IMR-90 (cell line): Measurements from ENCODE around the gene GTF2A2. TPM values are rescaled to one million over a fixed set of nuclear protein-coding genes. Genes with fewer than 3 reads are reported as not detected.

Experiments
- ATAC-seq: fragments of 200-7000 bp; cut with Tn5 transposase; 2 replicates; pipeline ENCODE4 v1.9.1; 2020; ENCODE audit warnings: low read depth, mild to moderate bottlenecking, moderate library complexity
- BruUV-seq: library from RNA; stranded (reverse); fragments of 400-500 nt; replicated peaks from 2 replicates; lab custom pipeline; 2021; lab: Mats Ljungman, UMichigan
- CTCF ChIA-PET: fragments of 300-600 bp; formaldehyde crosslinking; extraction: SDS; loops from one replicate; lab custom pipeline; 2021; ENCODE audit warnings: antibody characterized with exemption; lab: Yijun Ruan, JAX
- POLR2A ChIA-PET: fragments of 300-600 bp; sonication (Branson Sonifier 250); formaldehyde crosslinking; loops from one replicate; lab custom pipeline; 2022; ENCODE audit warnings: antibody characterized with exemption; ENCODE audit not compliant: unreplicated experiment; lab: Charles Lee
- DNase-seq: peaks from one replicate; pipeline ENCODE4 v3.0.0; 2013
- H2AFZ ChIP-seq: replicated peaks from 2 replicates; pipeline ENCODE3; 2013; ENCODE audit warnings: low read length, mild to moderate bottlenecking; ENCODE audit not compliant: poor library complexity
- H2AK5ac ChIP-seq: 2 replicates; pipeline ENCODE4 v1.6.1; 2013; ENCODE audit warnings: low read depth, low read length, inconsistent platforms
- H2AK9ac ChIP-seq: replicated peaks from 2 replicates; pipeline ENCODE3; 2013; ENCODE audit warnings: mild to moderate bottlenecking, low read depth, low read length, moderate library complexity; ENCODE audit not compliant: poor library complexity
- H2BK120ac ChIP-seq: 2 replicates; pipeline ENCODE4 v1.6.1; 2013; ENCODE audit warnings: low read depth, low read length, inconsistent platforms
- H2BK15ac ChIP-seq: 3 replicates; pipeline ENCODE4 v1.6.1; 2013; ENCODE audit warnings: low read depth, low read length, inconsistent platforms
- H2BK20ac ChIP-seq: 2 replicates; pipeline ENCODE4 v1.6.1; 2013; ENCODE audit warnings: low read depth, mild to moderate bottlenecking, inconsistent platforms, low read length, moderate library complexity
- H2BK5ac ChIP-seq: 2 replicates; pipeline ENCODE4 v1.6.1; 2013; ENCODE audit warnings: mild to moderate bottlenecking, low read depth, low read length, inconsistent platforms; ENCODE audit not compliant: poor library complexity, severe bottlenecking
- H3K14ac ChIP-seq: replicated peaks from 2 replicates; pipeline ENCODE4 v1.6.1; 2013; ENCODE audit warnings: low read depth, low read length, inconsistent platforms
- H3K18ac ChIP-seq: 2 replicates; pipeline ENCODE4 v1.6.1; 2013; ENCODE audit warnings: low read depth, low read length, control low read depth
- H3K23ac ChIP-seq: 2 replicates; pipeline ENCODE4 v1.6.1; 2013; ENCODE audit warnings: low read depth, low read length, inconsistent platforms
- H3K27ac ChIP-seq: 2 replicates; pipeline ENCODE4 v1.5.1; 2013; ENCODE audit warnings: mild to moderate bottlenecking, control low read depth, low read length; ENCODE audit not compliant: insufficient read depth
- H3K27me3 ChIP-seq: 2 replicates; pipeline ENCODE4 v1.6.1; 2013; ENCODE audit warnings: low read length; ENCODE audit not compliant: control insufficient read depth, insufficient read depth
- H3K36me3 ChIP-seq: 2 replicates; pipeline ENCODE4 v1.6.1; 2013; ENCODE audit warnings: low read length, mixed read lengths; ENCODE audit not compliant: control insufficient read depth, insufficient read depth
- H3K4ac ChIP-seq: 2 replicates; pipeline ENCODE4 v1.6.1; 2013; ENCODE audit warnings: low read depth, low read length, inconsistent platforms
- H3K4me1 ChIP-seq: 2 replicates; pipeline ENCODE4 v1.6.1; 2013; ENCODE audit warnings: low read length, mixed read lengths; ENCODE audit not compliant: control insufficient read depth, insufficient read depth
- H3K4me2 ChIP-seq: 2 replicates; pipeline ENCODE4 v1.6.1; 2013; ENCODE audit warnings: low read depth, mild to moderate bottlenecking, control low read depth, low read length, moderate library complexity
- H3K4me3 ChIP-seq: 2 replicates; pipeline ENCODE4 v1.5.1; 2013; ENCODE audit warnings: low read depth, mild to moderate bottlenecking, control low read depth, low read length, moderate library complexity; ENCODE audit not compliant: insufficient read depth
- H3K56ac ChIP-seq: 2 replicates; pipeline ENCODE4 v1.6.1; 2013; ENCODE audit warnings: low read length, inconsistent platforms; ENCODE audit not compliant: insufficient read depth; ENCODE audit errors: extremely low read depth
- H3K79me1 ChIP-seq, 2 experiments: 2 replicates each; pipeline ENCODE4 v1.6.1; 2013; ENCODE audit warnings: low read length in 2 of 2, inconsistent platforms in 1 of 2, low read depth in 1 of 2
- H3K9ac ChIP-seq: 2 replicates; pipeline ENCODE4 v1.6.1; 2013; ENCODE audit warnings: low read depth, low read length, control low read depth
- H3K9me1 ChIP-seq: 2 replicates; pipeline ENCODE4 v1.6.1; 2013; ENCODE audit warnings: low read length, inconsistent platforms; ENCODE audit not compliant: insufficient read depth
- H3K9me3 ChIP-seq: 2 replicates; pipeline ENCODE4 v1.6.1; 2013; ENCODE audit warnings: low read length; ENCODE audit not compliant: control insufficient read depth, insufficient read depth
- H4K20me1 ChIP-seq: 2 replicates; pipeline ENCODE4 v1.6.1; 2013; ENCODE audit warnings: low read length, inconsistent platforms; ENCODE audit not compliant: insufficient read depth
- H4K5ac ChIP-seq: 2 replicates; pipeline ENCODE4 v1.6.1; 2013; ENCODE audit warnings: mild to moderate bottlenecking, low read depth, low read length, control low read depth
- H4K8ac ChIP-seq, 2 experiments: 2 replicates each; pipeline ENCODE4 v1.6.1; 2013; ENCODE audit warnings: low read depth in 2 of 2, low read length in 2 of 2, control low read depth in 1 of 2, inconsistent platforms in 1 of 2
- H4K91ac ChIP-seq: 2 replicates; pipeline ENCODE4 v1.6.1; 2013; ENCODE audit warnings: low read depth, low read length, inconsistent platforms; ENCODE audit not compliant: insufficient read depth
- CEBPB ChIP-seq: IDR thresholded peaks from 2 replicates; pipeline ENCODE4 v1.6.1; 2012; ENCODE audit warnings: low read depth, low read length, improper control_type of control experiment
- CHD1 ChIP-seq: IDR thresholded peaks from 2 replicates; pipeline ENCODE4 v1.6.1; 2012; ENCODE audit warnings: low read depth, low read length, improper control_type of control experiment
- CTCF ChIP-seq: conservative IDR thresholded peaks from 2 replicates; pipeline ENCODE4 v1.5.1; 2012; ENCODE audit warnings: mild to moderate bottlenecking, low read depth, low read length, improper control_type of control experiment
- FOS ChIP-seq: fragments of 150-350 bp; IDR thresholded peaks from 2 replicates; pipeline ENCODE4 v1.6.1; 2016; ENCODE audit warnings: low read depth, low read length
- MAFK ChIP-seq: IDR thresholded peaks from 2 replicates; pipeline ENCODE4 v1.6.1; 2012; ENCODE audit warnings: low read depth, low read length, improper control_type of control experiment
- MXI1 ChIP-seq: IDR thresholded peaks from 2 replicates; pipeline ENCODE4 v1.6.1; 2012; ENCODE audit warnings: low read depth, mild to moderate bottlenecking, low read length, moderate library complexity, borderline replicate concordance
- NFE2L2 ChIP-seq: fragments of 150-350 bp; IDR thresholded peaks from 2 replicates; pipeline ENCODE4 v1.6.1; 2016; ENCODE audit warnings: low read depth, mild to moderate bottlenecking, low read length
- POLR2A ChIP-seq: IDR thresholded peaks from 2 replicates; pipeline ENCODE4 v1.6.1; 2012; ENCODE audit warnings: mild to moderate bottlenecking, low read depth, low read length
- RAD21 ChIP-seq: IDR thresholded peaks from 2 replicates; pipeline ENCODE4 v1.6.1; 2012; ENCODE audit warnings: low read length, improper control_type of control experiment
- RCOR1 ChIP-seq: IDR thresholded peaks from 2 replicates; pipeline ENCODE4 v1.6.1; 2012; ENCODE audit warnings: mild to moderate bottlenecking, low read length, improper control_type of control experiment; ENCODE audit not compliant: insufficient replicate concordance
- RFX5 ChIP-seq: IDR thresholded peaks from 2 replicates; pipeline ENCODE4 v1.8.0; 2012; ENCODE audit warnings: low read depth, mild to moderate bottlenecking, low read length, moderate library complexity
- SMC3 ChIP-seq: fragments of 150-350 bp; IDR thresholded peaks from 2 replicates; pipeline ENCODE4 v1.6.1; 2016; ENCODE audit warnings: low read depth, mild to moderate bottlenecking, antibody characterized with exemption, low read length, moderate library complexity
- WGBS, 2 experiments: methylation state at CpG; one replicate each; pipeline versions ENCODE4 v1.1.5 to v1.1.7; 2013; ENCODE audit warnings: missing lambda C conversion rate in 2 of 2; ENCODE audit not compliant: insufficient read length in 1 of 2; ENCODE audit errors: extremely low coverage in 2 of 2; 5-methylcytosine and 5-hydroxymethylcytosine counted together
- dilution Hi-C: fragments of 300-500 bp; cut with HindIII; formaldehyde crosslinking; loops from one replicate; pipeline ENCODE4 v1.14.3; 2018; ENCODE audit warnings: low sequenced_read_pairs; ENCODE audit not compliant: unreplicated experiment
- in situ Hi-C: fragments of 300-500 bp; cut with MboI; formaldehyde crosslinking; loops from 3 replicates; pipeline ENCODE4 v1.14.3; 2019; ENCODE audit warnings: low sequenced_read_pairs, inconsistent platforms, mixed read lengths
- intact Hi-C: fragments of 100-400 bp; cut with micrococcal nuclease; formaldehyde crosslinking; loops from 2 replicates; pipeline ENCODE4 v1.10.0; 2022
- polyA plus RNA-seq, 3 experiments: library from polyadenylated mRNA; depleted of rRNA; stranded (reverse); fragments of >200 nt; gene quantifications; 2 replicates each; pipeline ENCODE4 v1.2.3, GENCODE V29; 2012; ENCODE audit warnings: low replicate concordance in 1 of 3
- total RNA-seq: library from RNA; depleted of rRNA; stranded (reverse); fragments of >200 nt; gene quantifications from 2 replicates; pipeline ENCODE4 v1.2.3, GENCODE V29; 2012
- TF ChIP-seq, protein P1 (sequence below): fragments of 150-350 bp; IDR thresholded peaks from 2 replicates; pipeline ENCODE4 v1.6.1; 2017; ENCODE audit warnings: mild to moderate bottlenecking, antibody characterized with exemption, low read length, low read depth
- TF ChIP-seq, protein P2 (sequence below): fragments of 150-350 bp; IDR thresholded peaks from 2 replicates; pipeline ENCODE4 v1.6.1; 2016; ENCODE audit warnings: low read depth, mild to moderate bottlenecking, low read length, moderate library complexity, borderline replicate concordance

Gene GTF2A2
- total and polyA plus RNA-seq, 2 of the 4 experiments (the other 2 are of a cell fraction), result 10.2 to 29.9 TPM

DNA sequence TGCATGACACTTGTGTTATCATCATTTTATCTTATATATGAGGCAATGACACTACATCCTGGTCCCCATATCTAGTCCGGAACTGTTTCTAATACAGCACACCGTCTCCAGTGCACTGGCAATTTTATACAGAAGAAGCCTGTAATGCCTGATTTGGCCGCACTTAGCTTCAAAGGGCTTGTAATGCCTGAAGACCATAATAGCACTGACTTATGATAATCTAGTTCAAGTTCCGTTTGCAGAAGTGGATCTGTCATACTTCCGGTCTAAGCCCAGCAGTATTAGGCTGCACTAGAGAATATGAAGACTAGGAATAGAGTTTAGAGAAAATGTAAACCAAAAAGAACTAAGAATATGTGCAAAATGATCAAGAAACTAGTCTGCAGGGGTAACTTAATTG, 30.5 kb upstream of the GTF2A2 start:
- in situ Hi-C loops, result loop anchor here (25.0 kb wide), 1 partner anchor 749 kb away; no protein-coding TSS in a partner anchor

More for the DNA sequence above, 30.5 kb upstream of the GTF2A2 start:
- DNase-seq (peak; percentile 44), ATAC-seq (no peak)
- H3K36me3 ChIP-seq, result peaks cover 2% of the 10 kb centered on the region; the same call in 1 of the 2 replicates
- H3K9me3 ChIP-seq, result no peaks in the 10 kb centered on the region
- H3K23ac ChIP-seq, result peak overlapping the region; percentile 14
- intact Hi-C loops (loop anchor here (10.0 kb wide), 1 partner anchor 787 kb away; the partner anchor contains the start of gene ICE2), dilution Hi-C loops (no loop called here)
- peaks cover 0 to 17% of the 10 kb centered on the region in 2 experiments; a peak in 2 of 4 replicates for H3K79me1 ChIP-seq
- ChIA-PET CTCF (no interaction called here), POLR2A (interaction anchor here (1.5 kb wide), 1 partner anchor 30 kb away, joined by 3 read pairs; the partner anchor contains the start of gene GTF2A2)
- peak overlapping the region; percentile 13 for H2BK5ac ChIP-seq
- peak overlapping the region; percentile 86 for H3K4me3 ChIP-seq
- H3K56ac ChIP-seq, result no peak overlapping the region
- H2BK15ac ChIP-seq, result no peak overlapping the region
- peak overlapping the region; percentile 6; the same call in 1 of the 2 replicates for H3K14ac ChIP-seq
- H2AK9ac ChIP-seq, result no peak overlapping the region
- peak overlapping the region; percentile 39; the same call in 1 of the 2 replicates for H3K27ac ChIP-seq
- peak overlapping the region; percentile 70 for H3K9ac ChIP-seq
- no peak overlapping the region for H2BK20ac ChIP-seq
- H2AK5ac ChIP-seq, result no peak overlapping the region
- peaks cover 3% of the 10 kb centered on the region for H3K9me1 ChIP-seq
- no peaks in the 10 kb centered on the region for H3K27me3 ChIP-seq
- H3K4me1 ChIP-seq, result peaks cover 5% of the 10 kb centered on the region
- no peak overlapping the region for H3K4ac ChIP-seq
- no peak overlapping the region for H2BK120ac ChIP-seq
- BruUV-seq, result no TSS peak
- H3K4me2 ChIP-seq, result peak overlapping the region; percentile 89
- TF ChIP-seq NFE2L2 (no peak), RCOR1 (no peak), FOS (no peak), POLR2A (no peak), CTCF (no peak), CHD1 (no peak), RAD21 (no peak), SMC3 (no peak), CEBPB (no peak), MXI1 (no peak), MAFK (no peak), RFX5 (no peak)
- TF ChIP-seq, protein P1, sequence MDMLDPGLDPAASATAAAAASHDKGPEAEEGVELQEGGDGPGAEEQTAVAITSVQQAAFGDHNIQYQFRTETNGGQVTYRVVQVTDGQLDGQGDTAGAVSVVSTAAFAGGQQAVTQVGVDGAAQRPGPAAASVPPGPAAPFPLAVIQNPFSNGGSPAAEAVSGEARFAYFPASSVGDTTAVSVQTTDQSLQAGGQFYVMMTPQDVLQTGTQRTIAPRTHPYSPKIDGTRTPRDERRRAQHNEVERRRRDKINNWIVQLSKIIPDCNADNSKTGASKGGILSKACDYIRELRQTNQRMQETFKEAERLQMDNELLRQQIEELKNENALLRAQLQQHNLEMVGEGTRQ, result no peak
- TF ChIP-seq, protein P2, sequence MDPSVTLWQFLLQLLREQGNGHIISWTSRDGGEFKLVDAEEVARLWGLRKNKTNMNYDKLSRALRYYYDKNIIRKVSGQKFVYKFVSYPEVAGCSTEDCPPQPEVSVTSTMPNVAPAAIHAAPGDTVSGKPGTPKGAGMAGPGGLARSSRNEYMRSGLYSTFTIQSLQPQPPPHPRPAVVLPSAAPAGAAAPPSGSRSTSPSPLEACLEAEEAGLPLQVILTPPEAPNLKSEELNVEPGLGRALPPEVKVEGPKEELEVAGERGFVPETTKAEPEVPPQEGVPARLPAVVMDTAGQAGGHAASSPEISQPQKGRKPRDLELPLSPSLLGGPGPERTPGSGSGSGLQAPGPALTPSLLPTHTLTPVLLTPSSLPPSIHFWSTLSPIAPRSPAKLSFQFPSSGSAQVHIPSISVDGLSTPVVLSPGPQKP, result no peak
- H4K8ac ChIP-seq, result no peak overlapping the region
- H4K91ac ChIP-seq, result no peak overlapping the region
- H4K5ac ChIP-seq, result no peak overlapping the region
- 47% methylated on average over 5 of the region's 5 CpGs; no CpG with 5 or more reads in 1 of the 2 experiments for WGBS, 2 experiments
- peaks cover 44% of the 10 kb centered on the region for H4K20me1 ChIP-seq
- no peak overlapping the region for H2AFZ ChIP-seq
- H3K18ac ChIP-seq, result no peak overlapping the region
